H9 (cell line): ENCODE measurements around the gene PSMD7. TPM values are rescaled to one million over a fixed set of nuclear protein-coding genes. Genes with fewer than 3 reads are reported as not detected.

Experiments used
- DNase-seq: peaks from one replicate; pipeline ENCODE4 v3.0.0-alpha.2; 2017
- H2AFZ ChIP-seq: one replicate; pipeline ENCODE4 v1.6.1; 2013; ENCODE audit warnings: mild to moderate bottlenecking, low read length, control low read depth, moderate library complexity
- H2AK5ac ChIP-seq: 2 replicates; pipeline ENCODE4 v1.6.1; 2013; ENCODE audit warnings: low read length, control low read depth, mixed read lengths; ENCODE audit not compliant: insufficient read length
- H2BK120ac ChIP-seq: one replicate; pipeline ENCODE4 v1.6.1; 2013; ENCODE audit warnings: low read depth, mild to moderate bottlenecking, low read length, control low read depth, inconsistent platforms; ENCODE audit not compliant: poor library complexity, severe bottlenecking
- H2BK12ac ChIP-seq: 2 replicates; pipeline ENCODE4 v1.6.1; 2013; ENCODE audit warnings: low read length, control low read depth, mixed read lengths, low read depth; ENCODE audit not compliant: insufficient read length
- H2BK15ac ChIP-seq: 2 replicates; pipeline ENCODE4 v1.6.1; 2013; ENCODE audit warnings: low read depth, low read length, control low read depth
- H2BK20ac ChIP-seq: one replicate; pipeline ENCODE4 v1.6.1; 2013; ENCODE audit warnings: low read depth, mild to moderate bottlenecking, low read length, control low read depth, inconsistent platforms; ENCODE audit not compliant: poor library complexity, severe bottlenecking
- H2BK5ac ChIP-seq: 2 replicates; pipeline ENCODE4 v1.6.1; 2013; ENCODE audit warnings: low read length, control low read depth, mixed read lengths; ENCODE audit not compliant: insufficient read length
- H3K14ac ChIP-seq: 2 replicates; pipeline ENCODE4 v1.6.1; 2013; ENCODE audit warnings: low read length, control low read depth; ENCODE audit not compliant: insufficient read depth
- H3K18ac ChIP-seq: 2 replicates; pipeline ENCODE4 v1.6.1; 2013; ENCODE audit warnings: low read depth, mild to moderate bottlenecking, mixed read lengths, low read length, control low read depth; ENCODE audit not compliant: insufficient read length
- H3K23ac ChIP-seq: 2 replicates; pipeline ENCODE4 v1.6.1; 2013; ENCODE audit warnings: low read length, control low read depth, mixed read lengths, low read depth; ENCODE audit not compliant: insufficient read length
- H3K23me2 ChIP-seq: 2 replicates; pipeline ENCODE4 v1.6.1; 2013; ENCODE audit warnings: low read depth, mild to moderate bottlenecking, mixed read lengths, low read length, control low read depth; ENCODE audit not compliant: insufficient read length, poor library complexity, severe bottlenecking
- H3K27ac ChIP-seq: 2 replicates; pipeline ENCODE4 v1.5.1; 2013; ENCODE audit warnings: low read length, control low read depth, mixed read lengths, low read depth; ENCODE audit not compliant: insufficient read length
- H3K27me3 ChIP-seq: 2 replicates; pipeline ENCODE4 v1.6.1; 2013; ENCODE audit warnings: low read length, control low read depth, inconsistent platforms; ENCODE audit not compliant: insufficient read depth
- H3K4ac ChIP-seq: 2 replicates; pipeline ENCODE4 v1.6.1; 2013; ENCODE audit warnings: low read depth, mild to moderate bottlenecking, control low read depth, inconsistent platforms, low read length, moderate library complexity
- H3K4me1 ChIP-seq: 2 replicates; pipeline ENCODE4 v1.6.1; 2013; ENCODE audit warnings: low read length, control low read depth, inconsistent platforms; ENCODE audit not compliant: insufficient read depth
- H3K4me2 ChIP-seq: 2 replicates; pipeline ENCODE4 v1.6.1; 2013; ENCODE audit warnings: low read length, control low read depth, mixed read lengths; ENCODE audit not compliant: insufficient read length, insufficient read depth
- H3K56ac ChIP-seq: 2 replicates; pipeline ENCODE4 v1.6.1; 2013; ENCODE audit warnings: low read depth, mild to moderate bottlenecking, mixed read lengths, low read length, control low read depth; ENCODE audit not compliant: insufficient read length
- H3K79me1 ChIP-seq: 2 replicates; pipeline ENCODE4 v1.6.1; 2013; ENCODE audit warnings: low read depth, mild to moderate bottlenecking, moderate library complexity, low read length, control low read depth, inconsistent platforms; ENCODE audit not compliant: insufficient read depth, poor library complexity, severe bottlenecking
- H3K79me2 ChIP-seq: 2 replicates; pipeline ENCODE4 v1.6.1; 2013; ENCODE audit warnings: low read length, control low read depth, inconsistent platforms; ENCODE audit not compliant: insufficient read depth
- H3K9ac ChIP-seq: 2 replicates; pipeline ENCODE4 v1.6.1; 2013; ENCODE audit warnings: low read length, control low read depth, mixed read lengths; ENCODE audit not compliant: insufficient read length; ENCODE audit errors: extremely low read depth
- H3K9me3 ChIP-seq: one replicate; pipeline ENCODE4 v1.6.1; 2013; ENCODE audit warnings: low read depth, low read length, inconsistent platforms; ENCODE audit not compliant: control insufficient read depth
- H3T11ph ChIP-seq: one replicate; pipeline ENCODE4 v1.6.1; 2013; ENCODE audit warnings: mild to moderate bottlenecking, low read length, control low read depth, inconsistent platforms
- H4K20me1 ChIP-seq: one replicate; pipeline ENCODE4 v1.6.1; 2013; ENCODE audit not compliant: control insufficient read depth, insufficient read length, insufficient read depth
- H4K5ac ChIP-seq: 2 replicates; pipeline ENCODE4 v1.6.1; 2013; ENCODE audit warnings: low read depth, mild to moderate bottlenecking, mixed read lengths, low read length, control low read depth; ENCODE audit not compliant: insufficient read length
- H4K8ac ChIP-seq: replicated peaks from 2 replicates; pipeline ENCODE4 v1.6.1; 2013; ENCODE audit warnings: low read length, control low read depth, mixed read lengths, low read depth; ENCODE audit not compliant: insufficient read length
- H4K91ac ChIP-seq: 2 replicates; pipeline ENCODE4 v1.6.1; 2013; ENCODE audit warnings: low read depth, mild to moderate bottlenecking, moderate library complexity, mixed read lengths, low read length, control low read depth; ENCODE audit not compliant: insufficient read length
- H3K27ac Mint-ChIP-seq, 3 experiments: 2 replicates in 2 of 3; 3 replicates in 1 of 3; pipeline ENCODE4 v1.8.0; 2020 to 2021; ENCODE audit warnings: mixed read lengths in 3 of 3, mild to moderate bottlenecking in 1 of 3, moderate library complexity in 1 of 3
- H3K27me3 Mint-ChIP-seq: 2 replicates; pipeline ENCODE4 v1.8.0; 2021; ENCODE audit warnings: low read depth, mild to moderate bottlenecking, moderate library complexity, mixed read lengths
- H3K36me3 Mint-ChIP-seq, 3 experiments: 2 replicates in 2 of 3; 3 replicates in 1 of 3; pipeline ENCODE4 v1.8.0; 2020 to 2021; ENCODE audit warnings: low read depth in 3 of 3, mixed read lengths in 3 of 3; ENCODE audit not compliant: insufficient read depth in 1 of 3
- H3K4me1 Mint-ChIP-seq, 2 experiments: 2 replicates each; pipeline ENCODE4 v1.8.0; 2020; ENCODE audit warnings: mixed read lengths in 2 of 2
- H3K4me3 Mint-ChIP-seq, 2 experiments: 2 replicates in 1 of 2; 3 replicates in 1 of 2; pipeline ENCODE4 v1.8.0; 2020 to 2021; ENCODE audit warnings: mild to moderate bottlenecking in 2 of 2, mixed read lengths in 2 of 2, moderate library complexity in 1 of 2
- H3K9me3 Mint-ChIP-seq, 2 experiments: 2 replicates in 1 of 2; 3 replicates in 1 of 2; pipeline ENCODE4 v1.8.0; 2020; ENCODE audit warnings: mild to moderate bottlenecking in 2 of 2, mixed read lengths in 2 of 2, moderate library complexity in 1 of 2
- WGBS: extraction: QIAGEN DNeasy Blood & Tissue Kit; methylation state at CpG from one replicate; pipeline ENCODE4 v1.1.7; 2013; ENCODE audit warnings: missing lambda C conversion rate, low lambda C conversion rate, mixed read lengths; ENCODE audit not compliant: insufficient read length; ENCODE audit errors: extremely low coverage; 5-methylcytosine and 5-hydroxymethylcytosine counted together
- total RNA-seq: library from RNA; stranded (reverse); gene quantifications from 2 replicates; pipeline ENCODE4 v1.2.1, GENCODE V29; 2021
- TF ChIP-seq, protein P1 (sequence below): fragments of 200-600 bp; sonication (generic); conservative IDR thresholded peaks from 3 replicates; pipeline ENCODE4 v1.8.0; 2021; ENCODE audit warnings: antibody characterized with exemption, mild to moderate bottlenecking

The PSMD7 gene
- total RNA-seq, 1 experiment from 2014 or later: 140 TPM

DNA sequence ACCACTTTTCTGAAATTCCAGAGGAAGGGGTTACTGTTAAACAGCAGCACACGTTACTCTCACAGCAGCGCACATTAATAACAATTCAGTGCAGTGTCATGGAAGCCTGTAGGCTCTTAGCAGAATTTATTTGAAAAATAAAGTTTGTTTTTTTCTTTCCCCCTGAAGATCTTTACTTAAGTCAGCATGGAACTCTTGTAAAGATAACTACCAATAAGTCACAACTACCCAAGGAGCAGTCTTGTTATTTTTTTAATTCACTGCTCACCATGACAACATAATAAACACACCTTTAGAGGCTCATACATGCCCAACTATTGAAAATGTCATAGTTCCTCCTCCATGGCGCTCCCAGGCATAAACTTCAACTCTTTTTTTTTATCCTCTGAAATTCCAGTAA, 31.8 kb upstream of the PSMD7 start:
- Histone ChIP-seq H2BK5ac (no peak overlapping the region), H3K56ac (no peak overlapping the region), H2BK12ac (no peak overlapping the region), H2BK15ac (no peak overlapping the region), H3K79me2 (no peaks in the 10 kb centered on the region), H3K9me3 (no peaks in the 10 kb centered on the region), H4K5ac (no peak overlapping the region), H3K4ac (no peak overlapping the region), H3K9ac (no peak overlapping the region), H4K8ac (no peak overlapping the region), H2BK20ac (no peak overlapping the region), H3T11ph (no peak overlapping the region), H2BK120ac (no peak overlapping the region), H3K4me1 (peaks cover 3% of the 10 kb centered on the region; the same call in 1 of the 2 replicates), H3K18ac (no peak overlapping the region), H3K23ac (no peak overlapping the region), H2AFZ (no peak overlapping the region), H3K79me1 (no peaks in the 10 kb centered on the region), H3K4me2 (no peak overlapping the region), H4K91ac (no peak overlapping the region), H3K14ac (no peak overlapping the region), H2AK5ac (no peak overlapping the region), H4K20me1 (no peaks in the 10 kb centered on the region), H3K27ac (no peak overlapping the region), H3K27me3 (no peaks in the 10 kb centered on the region), H3K23me2 (no peaks in the 10 kb centered on the region)
- DNase-seq: no peak
- H3K27ac Mint-ChIP-seq: peak overlapping the region in 1 of 3 experiments; percentile 18; a peak in 4 of 7 replicates
- no peaks in the 10 kb centered on the region for H3K27me3 Mint-ChIP-seq
- WGBS: no CpG with 5 or more reads among the region's 3 CpGs
- H3K9me3 Mint-ChIP-seq: no peaks in the 10 kb centered on the region
- TF ChIP-seq, protein P1, sequence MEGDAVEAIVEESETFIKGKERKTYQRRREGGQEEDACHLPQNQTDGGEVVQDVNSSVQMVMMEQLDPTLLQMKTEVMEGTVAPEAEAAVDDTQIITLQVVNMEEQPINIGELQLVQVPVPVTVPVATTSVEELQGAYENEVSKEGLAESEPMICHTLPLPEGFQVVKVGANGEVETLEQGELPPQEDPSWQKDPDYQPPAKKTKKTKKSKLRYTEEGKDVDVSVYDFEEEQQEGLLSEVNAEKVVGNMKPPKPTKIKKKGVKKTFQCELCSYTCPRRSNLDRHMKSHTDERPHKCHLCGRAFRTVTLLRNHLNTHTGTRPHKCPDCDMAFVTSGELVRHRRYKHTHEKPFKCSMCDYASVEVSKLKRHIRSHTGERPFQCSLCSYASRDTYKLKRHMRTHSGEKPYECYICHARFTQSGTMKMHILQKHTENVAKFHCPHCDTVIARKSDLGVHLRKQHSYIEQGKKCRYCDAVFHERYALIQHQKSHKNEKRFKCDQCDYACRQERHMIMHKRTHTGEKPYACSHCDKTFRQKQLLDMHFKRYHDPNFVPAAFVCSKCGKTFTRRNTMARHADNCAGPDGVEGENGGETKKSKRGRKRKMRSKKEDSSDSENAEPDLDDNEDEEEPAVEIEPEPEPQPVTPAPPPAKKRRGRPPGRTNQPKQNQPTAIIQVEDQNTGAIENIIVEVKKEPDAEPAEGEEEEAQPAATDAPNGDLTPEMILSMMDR: no peak
- H3K4me3 Mint-ChIP-seq: no peak overlapping the region
- peaks cover 5 to 8% of the 10 kb centered on the region in 2 experiments for H3K4me1 Mint-ChIP-seq
- H3K36me3 Mint-ChIP-seq: no peaks in the 10 kb centered on the region
